ENCODE data around the gene NPAS3. TPM values are rescaled to one million over a fixed set of nuclear protein-coding genes. Genes with fewer than 3 reads are reported as not detected.

NPAS3 gene
- total and polyA plus RNA-seq, 2 donors (not counting 3 experiments of a cell fraction or from before 2014, with no cell fraction given) = 0.10 to 0.13 TPM

GRCh38 chr14:33566082-33566481, 627.4 kb downstream of the NPAS3 start:
- Histone ChIP-seq H3K4me1 (ENCODE audit: control insufficient read depth, extremely low read depth, insufficient read depth, low read length) (peaks cover 79% of the 10 kb centered on the region), H3K9me3 (replicated peaks; ENCODE audit: control insufficient read depth, insufficient read depth, low read length) (no peaks in the 10 kb centered on the region), H2AFZ (ENCODE audit: low read depth, low read length) (peak overlapping the region; percentile 5), H3K9me1 (replicated peaks; ENCODE audit: control insufficient read depth, extremely low read depth, insufficient read depth, low read length) (no peaks in the 10 kb centered on the region), H3K27ac (ENCODE audit: insufficient read depth, low read depth, low read length) (peak overlapping the region; percentile 100), H4K20me1 (replicated peaks; ENCODE audit: control insufficient read depth, extremely low read depth, insufficient read depth, low read length) (no peaks in the 10 kb centered on the region), H3K36me3 (ENCODE audit: control insufficient read depth in 2 of 2, extremely low read depth in 1 of 2, insufficient read depth in 2 of 2, low read length in 2 of 2) (no peaks in the 10 kb centered on the region), H3K4me3 (replicated peaks in 1 of 3; ENCODE audit: insufficient read depth in 1 of 3, low read depth in 1 of 3, low read length in 3 of 3) (no peak overlapping the region), H3K4me2 (ENCODE audit: insufficient read depth, low read length) (peak overlapping the region; percentile 55), H3K27me3 (ENCODE audit: control insufficient read depth in 2 of 2, insufficient read depth in 2 of 2, low read length in 2 of 2) (no peaks in the 10 kb centered on the region), H3K9ac (replicated peaks; ENCODE audit: extremely low read depth, insufficient read depth, low read length) (no peak overlapping the region), H3K79me2 (ENCODE audit: control insufficient read depth, insufficient read depth, low read length) (no peaks in the 10 kb centered on the region)
- ChIA-PET CTCF (interaction anchor here (3.1 to 3.8 kb wide), 2 partner anchors 90 to 226 kb away, joined by 21 to 23 read pairs; no protein-coding TSS in a partner anchor), POLR2A (no interaction called here)
- DNase-seq (ENCODE audit: low read depth, low spot score) = no peak
- TF ChIP-seq MYC (IDR thresholded peaks at IDR 0.05; ENCODE audit: low read depth, low read length) (no peak), POLR2AphosphoS5 (IDR thresholded peaks at IDR 0.05; ENCODE audit: insufficient read depth, low read depth, low read length) (no peak), MAX (IDR thresholded peaks at IDR 0.05; ENCODE audit: insufficient read depth, insufficient read length) (no peak), FOS (IDR thresholded peaks at IDR 0.05; ENCODE audit: borderline replicate concordance, insufficient read depth, low read length) (no peak), POLR2A (IDR thresholded peaks at IDR 0.05; ENCODE audit: low read depth, low read length) (no peak), CTCF (IDR thresholded peaks at IDR 0.05; ENCODE audit: extremely low read depth in 1 of 2, insufficient read depth in 1 of 2, low read depth in 1 of 2, low read length in 2 of 2) (no peak), EZH2 (IDR thresholded peaks at IDR 0.05; ENCODE audit: borderline replicate concordance, low read depth, low read length, severe bottlenecking) (no peak), GATA2 (IDR thresholded peaks at IDR 0.05; ENCODE audit: insufficient read depth, insufficient read length, low read depth, low read length) (no peak), JUN (IDR thresholded peaks at IDR 0.05; ENCODE audit: borderline replicate concordance, insufficient read depth, insufficient read length, low read depth) (no peak)
- intact Hi-C loops (cut with micrococcal nuclease) = loop anchor here (10.0 kb wide), 1 partner anchor 631 kb away; the partner anchor contains the start of gene NPAS3
- no TSS peak for BruUV-seq (replicated peaks)
- no peak for FAIRE-seq
- dilution Hi-C loops (cut with MboI; ENCODE audit: extremely low pct_ligation_motif_present, low sequenced_read_pairs) = no loop called here

All from endothelial cell of umbilical vein (primary cell).